Measurements from ENCODE around the gene SH3BGRL. TPM values are rescaled to one million over a fixed set of nuclear protein-coding genes. Genes with fewer than 3 reads are reported as not detected.
"Not testable (repeated sequence)": the region's sequence is repeated elsewhere in the genome, so short reads cannot be mapped to it uniquely, and the experiment has no call there.

Gene SH3BGRL
- total RNA-seq, 2 experiments from 2014 or later = 34.5 to 46.9 TPM

- H3K9me3 Mint-ChIP-seq (ENCODE audit: low read depth) = peaks cover 2% of the 10 kb centered on the region
- ATAC-seq = no peak
These were observed 106.4 kb downstream of the SH3BGRL start for GRCh38 chrX:81308086-81308829.

GRCh38 chrX:81316163-81316562 is 114.3 kb downstream of the SH3BGRL start:
- DNase-seq (no peak), ATAC-seq (no peak)
- Mint-ChIP-seq H3K4me3 (no peak overlapping the region), H3K36me3 (ENCODE audit: low read depth) (peaks cover 36% of the 10 kb centered on the region), H3K9me3 (ENCODE audit: low read depth) (peaks cover 3% of the 10 kb centered on the region), H3K4me1 (peaks cover 4% of the 10 kb centered on the region), H3K27me3 (no peaks in the 10 kb centered on the region), H3K27ac (no peak overlapping the region)
- intact Hi-C loops (cut with DNase I, micrococcal nuclease) = no loop called here
- POLR2A ChIA-PET = no interaction called here
- CTCF ChIA-PET = no interaction called here

More at GRCh38 chrX:81308086-81308829, 106.4 kb downstream of the SH3BGRL start:
- no peak for DNase-seq
- POLR2A ChIA-PET = no interaction called here
- CTCF ChIA-PET = no interaction called here
- Mint-ChIP-seq H3K4me3 (no peak overlapping the region), H3K27me3 (no peaks in the 10 kb centered on the region), H3K4me1 (peaks cover 3% of the 10 kb centered on the region), H3K36me3 (ENCODE audit: low read depth) (peaks cover 6% of the 10 kb centered on the region), H3K27ac (no peak overlapping the region)
- intact Hi-C loops (cut with DNase I, micrococcal nuclease) = no loop called here

- H3K36me3 Mint-ChIP-seq (ENCODE audit: low read depth) = peaks cover 27% of the 10 kb centered on the region
- intact Hi-C loops (cut with DNase I, micrococcal nuclease) = loop anchor here in 1 of 2 experiments (10.0 kb wide), 1 partner anchor 517 kb away; no protein-coding TSS in a partner anchor
- H3K27ac Mint-ChIP-seq, ATAC-seq, POLR2A ChIA-PET, H3K4me1 Mint-ChIP-seq, CTCF ChIA-PET, DNase-seq, H3K27me3 Mint-ChIP-seq, H3K4me3 Mint-ChIP-seq: not testable (repeated sequence)
- H3K9me3 Mint-ChIP-seq (ENCODE audit: low read depth) = peaks cover 13% of the 10 kb centered on the region
These were observed 129.8 kb downstream of the SH3BGRL start for GRCh38 chrX:81331653-81332052.

GRCh38 chrX:81336455-81337152 is 134.7 kb downstream of the SH3BGRL start:
- ChIA-PET CTCF (no interaction called here), POLR2A (interaction anchor here (0.6 kb wide), 1 partner anchor 135 kb away, joined by 3 read pairs; no protein-coding TSS in a partner anchor)
- no peaks in the 10 kb centered on the region for H3K27me3 Mint-ChIP-seq
- no peak overlapping the region for H3K27ac Mint-ChIP-seq
- peaks cover 15% of the 10 kb centered on the region for H3K9me3 Mint-ChIP-seq (ENCODE audit: low read depth)
- intact Hi-C loops (cut with DNase I, micrococcal nuclease) = loop anchor here in 1 of 2 experiments (10.0 kb wide), 1 partner anchor 522 kb away; no protein-coding TSS in a partner anchor
- DNase-seq = no peak
- H3K36me3 Mint-ChIP-seq (ENCODE audit: low read depth) = peaks cover 26% of the 10 kb centered on the region
- ATAC-seq = no peak
- H3K4me1 Mint-ChIP-seq = peaks cover 6% of the 10 kb centered on the region
- H3K4me3 Mint-ChIP-seq = no peak overlapping the region

- CTCF ChIA-PET = no interaction called here
- H3K4me3 Mint-ChIP-seq = no peak overlapping the region
- peaks cover 6% of the 10 kb centered on the region for H3K4me1 Mint-ChIP-seq
- peaks cover 21% of the 10 kb centered on the region for H3K36me3 Mint-ChIP-seq (ENCODE audit: low read depth)
- intact Hi-C loops (cut with DNase I, micrococcal nuclease) = loop anchor here in 1 of 2 experiments (10.0 kb wide), 1 partner anchor 523 kb away; no protein-coding TSS in a partner anchor
- no peak overlapping the region for H3K27ac Mint-ChIP-seq
- POLR2A ChIA-PET = no interaction called here
- peaks cover 15% of the 10 kb centered on the region for H3K9me3 Mint-ChIP-seq (ENCODE audit: low read depth)
- no peak for ATAC-seq
- no peaks in the 10 kb centered on the region for H3K27me3 Mint-ChIP-seq
- no peak for DNase-seq
These were observed 135.9 kb downstream of the SH3BGRL start for GRCh38 chrX:81337805-81338204.

GRCh38 chrX:81338924-81339323 is 137.0 kb downstream of the SH3BGRL start:
- intact Hi-C loops (cut with DNase I, micrococcal nuclease) = loop anchor here in 1 of 2 experiments (10.0 kb wide), 1 partner anchor 524 kb away; no protein-coding TSS in a partner anchor
- H3K4me1 Mint-ChIP-seq = peaks cover 6% of the 10 kb centered on the region
- CTCF ChIA-PET = no interaction called here
- no peak overlapping the region for H3K27ac Mint-ChIP-seq
- H3K4me3 Mint-ChIP-seq = no peak overlapping the region
- ATAC-seq = no peak
- POLR2A ChIA-PET = no interaction called here
- DNase-seq = no peak
- no peaks in the 10 kb centered on the region for H3K27me3 Mint-ChIP-seq
- H3K36me3 Mint-ChIP-seq (ENCODE audit: low read depth) = peaks cover 19% of the 10 kb centered on the region
- H3K9me3 Mint-ChIP-seq (ENCODE audit: low read depth) = peaks cover 14% of the 10 kb centered on the region

GRCh38 chrX:81345296-81345695 is 143.4 kb downstream of the SH3BGRL start:
- H3K27ac Mint-ChIP-seq; POLR2A ChIA-PET; H3K36me3 Mint-ChIP-seq (ENCODE audit: low read depth); CTCF ChIA-PET; H3K4me3 Mint-ChIP-seq; H3K9me3 Mint-ChIP-seq (ENCODE audit: low read depth); H3K4me1 Mint-ChIP-seq; H3K27me3 Mint-ChIP-seq; ATAC-seq; intact Hi-C loops (cut with DNase I, micrococcal nuclease); DNase-seq: not testable (repeated sequence)

Other genes starting within 250 kb of the SH3BGRL start
- 1 to 10 TPM; 5.5 to 6.6 TPM for gene HMGN5, start 189 bp upstream of the SH3BGRL start, total RNA-seq

Measured in activated CD4-positive, alpha-beta T cell treated with anti-CD3 and anti-CD28 coated beads for 36 hours (primary cell).